HT1080 (cell line): ENCODE measurements around the gene LARP4B. TPM values are rescaled to one million over a fixed set of nuclear protein-coding genes. Genes with fewer than 3 reads are reported as not detected.

Experiments used
- DNase-seq: peaks from one replicate; pipeline ENCODE4 v3.0.0-alpha.2; 2015; ENCODE audit warnings: low read depth
- total RNA-seq: library from RNA; depleted of rRNA; stranded (reverse); fragments of >200 nt; shearing (Covaris generic); gene quantifications from 2 replicates; pipeline ENCODE4 v1.2.3, GENCODE V29; 2014

Gene LARP4B
- total RNA-seq, 1 experiment from 2014 or later, result 62.7 TPM

GRCh38 chr10:836782-837181, 94.7 kb downstream of the LARP4B start:
- no peak for DNase-seq

GRCh38 chr10:834493-834892, 97.0 kb downstream of the LARP4B start:
- DNase-seq, result no peak

- no peak for DNase-seq
Measured at GRCh38 chr10:829241-829640, 102.3 kb downstream of the LARP4B start.

- DNase-seq, result no peak
Measured at GRCh38 chr10:828191-828590, 103.3 kb downstream of the LARP4B start.

GRCh38 chr10:824946-825345, 106.6 kb downstream of the LARP4B start:
- DNase-seq, result no peak

GRCh38 chr10:824497-824896, 107.0 kb downstream of the LARP4B start:
- no peak for DNase-seq

- DNase-seq, result no peak
Measured at GRCh38 chr10:822661-823367, 108.7 kb downstream of the LARP4B start.

GRCh38 chr10:822197-822596, 109.3 kb downstream of the LARP4B start:
- no peak for DNase-seq

- DNase-seq, result peak; percentile 17
Measured at GRCh38 chr10:821322-821721, 110.2 kb downstream of the LARP4B start.

- no peak for DNase-seq
Measured at GRCh38 chr10:819816-820215, 111.7 kb downstream of the LARP4B start.

- no peak for DNase-seq
Measured at GRCh38 chr10:819326-819725, 112.2 kb downstream of the LARP4B start.

- no peak for DNase-seq
Measured at GRCh38 chr10:818526-819220, 112.8 kb downstream of the LARP4B start.

GRCh38 chr10:818010-818409, 113.5 kb downstream of the LARP4B start:
- no peak for DNase-seq

- DNase-seq, result no peak
Measured at GRCh38 chr10:817371-817770, 114.1 kb downstream of the LARP4B start.

GRCh38 chr10:816958-817357, 114.5 kb downstream of the LARP4B start:
- DNase-seq, result no peak

GRCh38 chr10:816091-816477, 115.4 kb downstream of the LARP4B start:
- DNase-seq, result no peak

- DNase-seq, result no peak
Measured at GRCh38 chr10:815338-816090, 116.0 kb downstream of the LARP4B start.

GRCh38 chr10:814536-815302, 116.8 kb downstream of the LARP4B start:
- DNase-seq, result no peak

- no peak for DNase-seq
Measured at GRCh38 chr10:813286-813685, 118.2 kb downstream of the LARP4B start.

- DNase-seq, result no peak
Measured at GRCh38 chr10:812787-813186, 118.7 kb downstream of the LARP4B start.

GRCh38 chr10:811379-812175, 119.9 kb downstream of the LARP4B start:
- DNase-seq, result no peak
